Suprapubic skin (tissue), 4 donors: Measurements from ENCODE around the gene ANKFN1. TPM values are rescaled to one million over a fixed set of nuclear protein-coding genes. Genes with fewer than 3 reads are reported as not detected.

Experiments used
- DNase-seq, 2 donors: peaks; one replicate each; pipeline ENCODE4 v3.0.0-alpha.2; 2019; ENCODE audit warnings: low spot score in 2 of 2
- H3K27ac ChIP-seq: fragments of 200-600 bp; sonication (generic); one replicate; pipeline ENCODE4 v1.5.1; 2019
- H3K27me3 ChIP-seq: fragments of 200-600 bp; sonication (generic); one replicate; pipeline ENCODE4 v1.5.1; 2019
- H3K36me3 ChIP-seq: fragments of 200-600 bp; sonication (generic); one replicate; pipeline ENCODE4 v1.5.1; 2019
- H3K4me1 ChIP-seq: fragments of 200-600 bp; sonication (generic); one replicate; pipeline ENCODE4 v1.5.1; 2019
- H3K4me3 ChIP-seq: fragments of 200-600 bp; sonication (generic); one replicate; pipeline ENCODE4 v1.5.1; 2019; ENCODE audit warnings: mild to moderate bottlenecking
- H3K9me3 ChIP-seq: fragments of 200-600 bp; sonication (generic); one replicate; pipeline ENCODE4 v1.5.1; 2019
- EP300 ChIP-seq: sonication (generic); formaldehyde crosslinking; IDR thresholded peaks from one replicate; pipeline ENCODE4 v1.6.1; 2017; ENCODE audit warnings: antibody characterized with exemption
- POLR2A ChIP-seq, 2 donors: fragments of 450-650 bp; IDR thresholded peaks; one replicate each; pipeline ENCODE4 v1.6.1; 2017; ENCODE audit warnings: antibody characterized with exemption in 2 of 2, mild to moderate bottlenecking in 2 of 2, moderate library complexity in 2 of 2
- POLR2AphosphoS5 ChIP-seq, 3 donors: sonication (generic); formaldehyde crosslinking; IDR thresholded peaks; one replicate each; pipeline ENCODE4 v1.6.1; 2017; ENCODE audit warnings: antibody characterized with exemption in 3 of 3
- WGBS: methylation state at CpG from one replicate; pipeline ENCODE4 v1.1.5; 2018; 5-methylcytosine and 5-hydroxymethylcytosine counted together
- total RNA-seq, 4 donors: library from RNA; depleted of rRNA; stranded (reverse); fragments of >200 nt; gene quantifications; one replicate each; pipeline ENCODE4 v1.1.0, GENCODE V29; 2016
- TF ChIP-seq, protein P1 (sequence below), 2 donors: fragments of 200-600 bp in 1 of 2; fragments of 450-650 bp in 1 of 2; sonication (generic) in 1 of 2; IDR thresholded peaks; one replicate each; pipeline ENCODE4 v1.5.1; 2016 to 2019; ENCODE audit warnings: antibody characterized with exemption in 2 of 2, mild to moderate bottlenecking in 1 of 2, moderate library complexity in 1 of 2

Gene ANKFN1
- total RNA-seq, 4 donors from 2014 or later: 0.81 to 3.1 (median 1.7) TPM

DNA sequence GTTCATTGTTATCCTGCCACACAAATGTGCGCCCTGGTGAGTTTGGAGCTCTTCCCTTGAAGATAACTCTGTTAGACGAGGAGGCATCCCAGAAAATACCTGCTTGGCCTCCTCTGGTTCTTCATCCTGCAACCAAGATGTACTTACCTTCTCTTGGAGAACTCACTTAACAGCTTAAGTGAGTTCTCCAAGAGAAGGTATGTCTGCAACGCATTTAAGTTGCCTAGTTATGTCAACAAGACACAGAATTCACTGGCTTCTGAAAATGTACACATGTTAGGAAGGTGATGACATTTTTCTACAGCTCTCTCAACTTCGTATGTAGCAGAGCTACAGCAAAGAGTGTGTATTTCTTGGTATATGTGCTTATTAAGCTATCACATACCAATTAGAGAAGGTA is 361.6 kb downstream of the ANKFN1 start:
- Histone ChIP-seq H3K36me3 (no peaks in the 10 kb centered on the region), H3K9me3 (no peaks in the 10 kb centered on the region), H3K27me3 (peaks cover 2% of the 10 kb centered on the region), H3K27ac (no peak overlapping the region), H3K4me3 (no peak overlapping the region), H3K4me1 (no peaks in the 10 kb centered on the region)
- TF ChIP-seq POLR2AphosphoS5 (IDR thresholded peaks at IDR 0.05) (no peak), POLR2A (IDR thresholded peaks at IDR 0.05) (no peak), EP300 (no peak)
- TF ChIP-seq, protein P1, sequence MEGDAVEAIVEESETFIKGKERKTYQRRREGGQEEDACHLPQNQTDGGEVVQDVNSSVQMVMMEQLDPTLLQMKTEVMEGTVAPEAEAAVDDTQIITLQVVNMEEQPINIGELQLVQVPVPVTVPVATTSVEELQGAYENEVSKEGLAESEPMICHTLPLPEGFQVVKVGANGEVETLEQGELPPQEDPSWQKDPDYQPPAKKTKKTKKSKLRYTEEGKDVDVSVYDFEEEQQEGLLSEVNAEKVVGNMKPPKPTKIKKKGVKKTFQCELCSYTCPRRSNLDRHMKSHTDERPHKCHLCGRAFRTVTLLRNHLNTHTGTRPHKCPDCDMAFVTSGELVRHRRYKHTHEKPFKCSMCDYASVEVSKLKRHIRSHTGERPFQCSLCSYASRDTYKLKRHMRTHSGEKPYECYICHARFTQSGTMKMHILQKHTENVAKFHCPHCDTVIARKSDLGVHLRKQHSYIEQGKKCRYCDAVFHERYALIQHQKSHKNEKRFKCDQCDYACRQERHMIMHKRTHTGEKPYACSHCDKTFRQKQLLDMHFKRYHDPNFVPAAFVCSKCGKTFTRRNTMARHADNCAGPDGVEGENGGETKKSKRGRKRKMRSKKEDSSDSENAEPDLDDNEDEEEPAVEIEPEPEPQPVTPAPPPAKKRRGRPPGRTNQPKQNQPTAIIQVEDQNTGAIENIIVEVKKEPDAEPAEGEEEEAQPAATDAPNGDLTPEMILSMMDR (IDR thresholded peaks at IDR 0.05): no peak
- DNase-seq: no peak
- 83% methylated on average over 4 of the region's 4 CpGs for WGBS

DNA sequence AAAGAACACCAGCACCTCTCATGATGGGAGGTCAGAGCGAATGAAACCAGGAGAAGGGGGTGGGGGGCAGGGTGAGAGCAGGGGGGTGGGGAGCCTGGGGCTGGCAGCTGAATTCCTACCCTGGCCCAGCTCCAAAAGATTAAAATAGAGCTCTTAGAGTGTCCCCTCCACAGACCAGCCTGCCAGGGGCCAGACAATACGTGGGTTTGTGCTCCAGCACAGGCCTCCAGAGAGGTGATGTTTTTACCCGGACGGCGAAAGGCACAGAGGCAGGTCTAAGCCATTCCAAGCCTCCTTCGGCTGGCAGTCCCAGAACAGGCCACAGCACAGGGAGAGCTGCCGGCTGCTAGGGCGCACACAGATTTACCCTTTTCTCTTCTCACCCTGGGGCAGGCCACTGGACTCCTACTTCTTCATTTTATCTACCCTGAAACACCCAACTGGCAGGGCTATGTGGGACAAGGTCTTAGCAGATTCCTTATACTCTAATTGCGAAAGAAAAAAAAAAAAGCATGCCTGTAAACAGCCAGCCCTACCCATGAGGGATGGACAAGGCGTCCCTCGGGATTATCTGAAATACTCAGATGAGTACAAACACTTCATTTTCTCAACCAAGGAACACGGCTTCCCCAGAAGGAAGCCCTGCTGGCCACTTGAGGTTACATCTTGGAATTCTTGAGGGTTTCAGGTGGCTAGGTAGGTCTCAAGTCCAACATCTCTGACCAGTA is 368.3 kb downstream of the ANKFN1 start:
- no peaks in the 10 kb centered on the region for H3K9me3 ChIP-seq
- H3K4me1 ChIP-seq: no peaks in the 10 kb centered on the region
- H3K36me3 ChIP-seq: no peaks in the 10 kb centered on the region
- WGBS: 82% methylated on average over 12 of the region's 12 CpGs
- H3K4me3 ChIP-seq: no peak overlapping the region
- no peak for DNase-seq
- H3K27me3 ChIP-seq: peaks cover 2% of the 10 kb centered on the region
- TF ChIP-seq POLR2A (IDR thresholded peaks at IDR 0.05): no peak
- TF ChIP-seq POLR2AphosphoS5 (IDR thresholded peaks at IDR 0.05): no peak
- TF ChIP-seq, protein P1 (IDR thresholded peaks at IDR 0.05): no peak
- no peak for TF ChIP-seq EP300
- no peak overlapping the region for H3K27ac ChIP-seq

DNA sequence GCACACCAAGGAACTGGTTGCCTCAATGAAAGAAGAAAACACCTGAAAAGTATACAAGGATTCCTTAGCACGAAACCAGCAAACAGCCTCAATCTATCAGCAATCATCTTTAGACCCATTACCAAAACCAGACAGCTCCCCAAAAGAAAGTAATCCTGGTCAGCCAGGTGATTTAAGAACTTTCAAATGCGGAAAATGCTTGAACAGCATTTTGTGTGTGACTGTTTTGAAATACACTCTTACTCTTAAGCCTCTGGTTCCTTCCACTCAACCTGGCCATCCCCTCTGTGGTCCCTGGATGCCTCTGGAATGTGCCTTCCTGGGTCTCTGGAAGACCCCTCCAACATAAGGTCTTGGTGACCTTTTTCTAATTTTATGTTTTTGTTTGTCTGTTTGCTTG is 369.8 kb downstream of the ANKFN1 start:
- 88% methylated on average over 2 of the region's 2 CpGs for WGBS
- no peak overlapping the region for H3K27ac ChIP-seq
- H3K36me3 ChIP-seq: no peaks in the 10 kb centered on the region
- no peak overlapping the region for H3K4me3 ChIP-seq
- no peaks in the 10 kb centered on the region for H3K9me3 ChIP-seq
- no peak for DNase-seq
- H3K27me3 ChIP-seq: peaks cover 6% of the 10 kb centered on the region
- H3K4me1 ChIP-seq: no peaks in the 10 kb centered on the region
- no peak for TF ChIP-seq POLR2AphosphoS5 (IDR thresholded peaks at IDR 0.05)
- TF ChIP-seq, protein P1 (IDR thresholded peaks at IDR 0.05): no peak

DNA sequence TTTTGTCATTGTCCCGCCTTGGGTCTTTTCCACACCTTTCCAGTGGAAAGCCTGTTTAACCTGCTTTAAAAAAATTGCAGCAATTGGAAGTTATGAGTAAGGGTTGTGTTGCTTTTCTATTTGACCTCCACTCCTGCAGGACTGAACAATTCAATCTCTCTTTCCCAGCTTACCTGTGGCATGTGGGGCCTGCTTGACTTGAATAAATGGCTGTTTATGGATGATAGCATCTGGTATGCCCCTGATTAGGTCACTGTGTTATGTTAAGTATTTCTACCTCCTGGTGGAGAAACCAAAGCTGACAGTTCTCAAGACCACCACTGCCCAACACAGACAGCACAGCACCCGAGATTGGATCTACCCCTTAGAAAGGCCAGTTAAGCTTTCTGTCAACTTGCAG is 375.4 kb downstream of the ANKFN1 start:
- WGBS: 74% methylated on average over 2 of the region's 2 CpGs

DNA sequence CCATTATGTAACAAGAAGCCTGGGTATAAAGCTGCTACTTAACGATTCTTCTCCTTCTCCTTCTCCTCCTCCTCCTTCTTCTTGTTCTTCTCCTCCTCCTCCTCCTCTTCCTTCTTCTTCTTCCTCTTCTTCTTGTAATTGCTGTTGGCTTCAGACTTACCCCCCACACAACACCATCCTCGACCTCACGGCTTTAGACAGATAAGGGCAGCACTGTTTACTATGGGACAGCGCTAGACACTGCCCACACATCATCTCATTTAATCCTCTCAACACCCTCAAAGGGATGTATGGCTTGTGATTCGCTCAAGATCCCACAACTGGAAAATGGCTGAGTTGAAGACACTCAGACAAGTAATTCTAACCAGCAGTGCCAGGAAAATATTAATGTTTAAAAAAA is 379.7 kb downstream of the ANKFN1 start:
- Histone ChIP-seq H3K27ac (no peak overlapping the region), H3K4me3 (no peak overlapping the region), H3K9me3 (no peaks in the 10 kb centered on the region), H3K36me3 (no peaks in the 10 kb centered on the region), H3K4me1 (no peaks in the 10 kb centered on the region), H3K27me3 (peaks cover 7% of the 10 kb centered on the region)
- no peak for TF ChIP-seq EP300
- TF ChIP-seq POLR2A (IDR thresholded peaks at IDR 0.05): no peak
- TF ChIP-seq, protein P1 (IDR thresholded peaks at IDR 0.05): no peak
- TF ChIP-seq POLR2AphosphoS5 (IDR thresholded peaks at IDR 0.05): no peak
- DNase-seq: no peak
- WGBS: 79% methylated on average over 5 of the region's 5 CpGs

More for the DNA sequence above, 375.4 kb downstream of the ANKFN1 start:
- peaks cover 11% of the 10 kb centered on the region for H3K27me3 ChIP-seq
- no peak overlapping the region for H3K4me3 ChIP-seq
- DNase-seq: no peak
- no peaks in the 10 kb centered on the region for H3K36me3 ChIP-seq
- no peaks in the 10 kb centered on the region for H3K4me1 ChIP-seq
- no peaks in the 10 kb centered on the region for H3K9me3 ChIP-seq
- no peak overlapping the region for H3K27ac ChIP-seq
- TF ChIP-seq, protein P1 (IDR thresholded peaks at IDR 0.05): no peak
- TF ChIP-seq POLR2A (IDR thresholded peaks at IDR 0.05): no peak
- TF ChIP-seq POLR2AphosphoS5 (IDR thresholded peaks at IDR 0.05): no peak
- TF ChIP-seq EP300: no peak
